HG03066 (cell line): ENCODE data around the gene ALX4.

ENCODE experiments used
- ATAC-seq: cut with Tn5 transposase; IDR thresholded peaks from one replicate; pipeline ENCODE4 v1.9.1; 2021; ENCODE audit warnings: low read depth; ENCODE audit not compliant: unreplicated experiment

The ALX4 gene

DNA sequence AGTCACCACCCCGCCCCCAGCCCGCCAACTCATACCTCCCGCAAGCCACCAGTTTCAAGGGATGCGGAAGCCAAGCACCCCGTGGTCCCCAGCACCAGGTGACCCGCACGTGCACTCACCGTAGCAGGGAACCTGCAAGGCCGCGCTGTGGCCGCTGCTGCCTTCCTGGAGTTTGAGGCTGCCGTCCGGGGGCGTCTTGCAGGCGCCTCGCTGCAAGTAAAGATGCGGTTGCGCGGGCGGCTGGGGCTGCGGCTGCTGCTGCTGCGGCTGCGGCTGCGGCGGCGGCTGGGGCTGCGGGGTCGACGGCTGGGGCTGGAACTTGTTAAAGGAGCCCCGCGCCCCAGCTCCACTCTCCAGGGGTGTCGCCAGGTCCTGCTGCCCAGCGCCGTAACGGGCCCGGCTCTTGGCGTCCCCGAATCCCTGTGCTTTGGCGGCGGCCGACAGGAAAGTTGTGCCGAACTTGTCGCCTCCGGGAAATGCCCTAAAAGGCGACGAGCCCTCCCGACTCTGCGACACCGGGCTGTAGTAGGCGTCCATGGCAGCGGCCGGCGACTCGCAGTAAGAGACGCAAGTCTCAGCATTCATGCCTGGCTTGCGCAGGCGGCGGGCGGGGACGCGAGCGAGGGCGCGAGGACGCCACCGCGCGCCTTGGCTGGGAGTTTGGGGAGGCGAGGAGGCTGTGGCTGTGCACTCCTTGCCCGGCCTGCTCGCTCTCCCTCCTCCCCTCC is at the start of gene ALX4:
ALX4 (minus strand) TSS at position 662 of the 728 bp plus-strand sequence; CDS start at position 585, 77 bp downstream.
- ATAC-seq: no peak

DNA sequence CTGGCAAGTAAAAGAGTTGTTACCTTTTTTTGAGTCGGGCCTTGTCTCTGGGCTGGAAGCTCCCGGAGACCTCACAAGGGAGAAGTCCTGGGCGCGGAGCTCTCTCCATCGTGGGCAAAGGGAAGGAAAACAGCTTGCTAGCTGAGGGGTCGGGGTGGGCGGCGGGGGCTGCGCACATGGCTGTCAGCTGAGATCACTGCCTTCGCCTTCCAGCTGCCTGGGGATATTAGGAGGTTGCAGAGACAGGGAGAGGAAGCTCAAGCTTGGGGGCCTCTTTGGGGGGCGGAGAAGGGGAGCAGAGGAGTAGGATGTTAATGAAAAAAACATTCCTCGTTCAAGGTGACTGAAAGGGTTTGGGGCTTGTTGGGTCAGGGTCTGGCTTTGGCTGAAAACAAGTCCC is 49.2 kb upstream of the ALX4 start:
- ATAC-seq: no peak

- ATAC-seq: no peak
Measured at GRCh38 chr11:44358713-44359112, 48.8 kb upstream of the ALX4 start.

GRCh38 chr11:44357711-44358110 is 47.8 kb upstream of the ALX4 start:
- no peak for ATAC-seq

DNA sequence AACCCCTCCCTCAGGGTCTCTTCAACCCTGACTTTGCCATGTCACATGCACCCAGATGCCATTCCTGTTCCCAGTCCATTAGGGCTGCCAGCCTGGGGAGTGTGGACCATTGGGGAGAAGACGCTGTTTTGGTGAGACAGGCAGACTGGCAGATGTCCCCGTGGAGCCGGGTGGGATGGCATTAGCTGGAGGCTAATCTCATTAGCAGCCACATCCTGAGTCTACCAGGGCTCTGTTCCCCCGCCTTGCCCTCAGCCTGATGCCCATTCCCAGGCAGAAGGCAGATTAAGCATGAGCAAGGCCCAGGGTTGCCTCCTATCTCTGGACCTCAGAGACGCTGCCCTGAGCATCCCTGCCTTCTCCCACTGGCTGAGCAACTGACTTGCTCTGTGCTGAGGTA is 46.4 kb upstream of the ALX4 start:
- ATAC-seq: no peak

GRCh38 chr11:44351898-44352498 is 42.1 kb upstream of the ALX4 start:
- ATAC-seq: no peak

- ATAC-seq: peak; percentile 72
Measured at GRCh38 chr11:44351006-44351660, 41.2 kb upstream of the ALX4 start.

GRCh38 chr11:44349328-44349727 is 39.4 kb upstream of the ALX4 start:
- ATAC-seq: no peak

- no peak for ATAC-seq
Measured at GRCh38 chr11:44348721-44349120, 38.8 kb upstream of the ALX4 start.

GRCh38 chr11:44348114-44348513 is 38.2 kb upstream of the ALX4 start:
- no peak for ATAC-seq

- ATAC-seq: no peak
Measured at GRCh38 chr11:44347538-44347937, 37.6 kb upstream of the ALX4 start.

- no peak for ATAC-seq
Measured at GRCh38 chr11:44346983-44347382, 37.0 kb upstream of the ALX4 start.

GRCh38 chr11:44345781-44346180 is 35.8 kb upstream of the ALX4 start:
- no peak for ATAC-seq

DNA sequence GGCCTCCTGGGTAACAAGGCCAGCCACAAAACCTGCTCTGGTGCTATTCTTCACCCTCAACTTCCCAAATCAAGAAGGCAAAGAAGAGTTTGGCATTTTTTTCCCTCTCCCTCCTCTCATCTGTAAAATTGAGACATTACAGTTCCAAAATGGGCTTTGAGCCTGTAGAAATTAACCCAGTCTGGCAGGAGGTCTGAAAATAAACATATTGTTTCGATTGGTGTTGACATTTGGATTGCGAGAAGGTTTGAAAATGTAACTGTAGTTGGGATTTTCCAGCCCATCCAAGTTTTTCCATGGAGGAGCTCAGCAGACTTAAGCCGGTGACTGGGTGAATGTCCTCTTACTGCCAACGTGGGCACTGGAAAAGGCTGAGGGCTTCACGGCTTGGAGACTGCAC is 35.0 kb upstream of the ALX4 start:
- ATAC-seq: no peak

DNA sequence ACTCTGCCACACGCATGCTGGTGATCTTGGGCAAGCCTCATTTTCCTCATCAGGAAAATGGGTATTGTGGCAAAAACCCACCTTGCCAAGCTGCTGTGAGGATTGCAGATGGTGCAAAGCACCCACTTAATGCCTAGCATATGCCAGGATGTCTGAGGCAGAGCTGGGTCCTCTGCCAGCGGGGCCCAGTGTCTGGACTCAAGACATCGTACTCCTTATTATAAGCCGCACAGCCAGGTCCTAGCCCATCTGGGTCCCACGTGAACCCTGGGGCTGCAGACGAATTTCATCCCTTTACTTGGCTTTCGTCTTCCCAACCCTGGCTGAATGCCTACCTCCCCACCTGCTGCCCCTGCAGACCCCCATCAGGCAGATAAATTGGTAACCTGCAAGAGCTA is 34.5 kb upstream of the ALX4 start:
- ATAC-seq: no peak

- ATAC-seq: no peak
Measured at GRCh38 chr11:44343778-44344422, 34.0 kb upstream of the ALX4 start.

GRCh38 chr11:44342616-44343015 is 32.7 kb upstream of the ALX4 start:
- no peak for ATAC-seq

DNA sequence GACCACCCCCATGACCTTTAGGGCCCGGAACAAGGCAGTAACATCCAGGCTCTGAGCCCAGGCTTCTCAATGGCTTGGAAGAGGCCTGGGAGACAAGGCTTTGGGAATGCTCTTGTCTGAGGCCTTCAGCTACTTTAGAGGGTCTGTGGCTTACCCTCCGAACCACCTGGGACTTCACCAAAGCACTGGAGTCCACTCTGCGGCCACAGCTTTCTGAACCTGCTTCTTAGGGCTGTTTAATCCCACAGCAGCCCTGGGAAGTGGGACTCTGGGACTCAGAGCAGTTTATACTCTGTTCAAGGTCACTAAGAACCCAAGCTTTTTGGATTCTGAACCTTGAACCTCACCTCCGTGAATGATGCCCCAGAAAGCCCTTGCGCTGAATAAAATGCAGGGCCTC is 30.7 kb upstream of the ALX4 start:
- no peak for ATAC-seq

DNA sequence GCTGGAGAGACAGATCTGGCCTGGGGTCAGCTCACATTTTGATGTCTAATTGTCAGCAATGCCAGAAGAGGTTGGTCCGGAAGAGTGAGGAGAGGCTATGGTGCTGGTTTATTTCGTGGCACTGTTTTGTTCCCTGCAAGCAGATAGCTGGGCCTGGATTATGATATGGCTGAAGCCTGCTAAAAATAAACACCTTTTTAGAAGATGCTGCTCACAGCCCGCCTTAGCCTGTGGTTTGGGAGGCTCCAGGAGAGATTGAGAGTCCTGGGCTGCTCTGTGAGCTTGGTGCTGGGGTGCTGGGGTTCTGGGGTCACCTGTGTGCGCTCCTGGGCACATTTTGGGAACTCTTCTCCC is 29.6 kb upstream of the ALX4 start:
- ATAC-seq: no peak

- ATAC-seq: no peak
Measured at GRCh38 chr11:44338698-44339529, 29.0 kb upstream of the ALX4 start.

- ATAC-seq: no peak
Measured at GRCh38 chr11:44338026-44338425, 28.1 kb upstream of the ALX4 start.
